Measurements from ENCODE around the gene AKAP8. TPM values are rescaled to one million over a fixed set of nuclear protein-coding genes. Genes with fewer than 3 reads are reported as not detected.

AKAP8 gene
- total RNA-seq, 1 experiment from 2014 or later: 29.6 TPM

Other genes starting within 250 kb of the AKAP8 start
- gene NOTCH3, start 178.8 kb downstream of the AKAP8 start, total RNA-seq (2014; rRNA removed; shearing (Covaris generic); ENCODE audit: low replicate concordance): 0.44 and 0.56 TPM in 2 replicates
- gene EPHX3, start 147.3 kb downstream of the AKAP8 start, total RNA-seq (2014; rRNA removed; shearing (Covaris generic); ENCODE audit: low replicate concordance): not detected in 2 replicates
- 9.3 and 16.0 TPM in 2 replicates for gene BRD4, start 47.2 kb downstream of the AKAP8 start, total RNA-seq (2014; rRNA removed; shearing (Covaris generic); ENCODE audit: low replicate concordance)
- 83.8 and 108 TPM in 2 replicates for gene AKAP8L, start 39.2 kb upstream of the AKAP8 start, total RNA-seq (2014; rRNA removed; shearing (Covaris generic); ENCODE audit: low replicate concordance)
- 18.0 and 24.3 TPM in 2 replicates for gene WIZ, start 70.2 kb upstream of the AKAP8 start, total RNA-seq (2014; rRNA removed; shearing (Covaris generic); ENCODE audit: low replicate concordance)
- 0.25 TPM in 1 of 2 replicates, not detected in the other for gene RASAL3, start 84.8 kb upstream of the AKAP8 start, total RNA-seq (2014; rRNA removed; shearing (Covaris generic); ENCODE audit: low replicate concordance)
- not detected in 2 replicates for gene PGLYRP2, start 99.7 kb upstream of the AKAP8 start, total RNA-seq (2014; rRNA removed; shearing (Covaris generic); ENCODE audit: low replicate concordance)
- 0.23 TPM in 1 of 2 replicates, not detected in the other for gene CYP4F22, start 128.7 kb upstream of the AKAP8 start, total RNA-seq (2014; rRNA removed; shearing (Covaris generic); ENCODE audit: low replicate concordance)
- not detected in 2 replicates for gene CYP4F8, start 235.4 kb upstream of the AKAP8 start, total RNA-seq (2014; rRNA removed; shearing (Covaris generic); ENCODE audit: low replicate concordance)

All from MG63 (cell line).